Retina (tissue), 1 donor: ENCODE data around the gene VEPH1.

Experiments used
- DNase-seq: peaks from one replicate; pipeline ENCODE4 v3.0.0-alpha.2; 2016

Gene VEPH1

GRCh38 chr3:157297328-157297915 is 205.8 kb downstream of the VEPH1 start:
- DNase-seq: no peak

DNA sequence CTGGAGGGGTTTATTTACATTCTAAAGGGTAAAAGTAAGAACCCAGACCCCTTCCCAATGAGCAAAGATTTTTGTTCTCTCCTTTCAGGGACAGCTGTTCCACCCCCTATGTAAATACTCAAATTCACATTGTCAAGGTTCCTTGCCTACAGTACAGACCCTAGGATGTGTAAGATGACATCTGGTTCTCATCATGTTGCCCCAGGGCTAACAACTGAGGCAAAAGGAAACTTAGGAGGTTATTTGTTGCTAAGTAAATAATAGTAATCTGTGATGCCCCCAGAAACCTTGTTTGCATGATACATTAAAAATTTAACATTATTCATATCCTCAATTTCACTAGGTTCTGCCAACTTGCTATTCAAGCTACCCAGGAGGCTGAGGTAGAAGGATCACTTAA is 208.3 kb downstream of the VEPH1 start:
- no peak for DNase-seq

DNA sequence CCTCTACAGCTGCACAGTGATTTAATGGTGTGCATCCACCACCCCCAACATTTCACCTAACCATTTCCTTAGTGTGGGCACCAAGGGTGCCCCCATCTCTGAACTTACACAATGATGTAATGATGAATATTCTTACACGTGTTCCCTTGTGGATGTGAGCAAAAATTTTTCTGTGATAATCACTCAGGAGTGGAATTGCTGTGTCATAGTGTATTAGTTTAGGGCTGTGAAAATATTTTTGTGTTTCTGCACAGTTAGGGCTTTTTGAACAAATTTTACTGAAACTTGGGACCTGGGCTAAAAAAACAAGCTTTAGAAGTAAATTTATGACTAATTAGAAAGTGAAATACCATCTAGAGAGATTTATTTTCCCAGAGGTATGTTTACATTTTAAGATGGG is 208.7 kb downstream of the VEPH1 start:
- no peak for DNase-seq

- DNase-seq: no peak
Measured at GRCh38 chr3:157290766-157291165, 212.4 kb downstream of the VEPH1 start.

- no peak for DNase-seq
Measured at GRCh38 chr3:157285966-157286365, 217.2 kb downstream of the VEPH1 start.

GRCh38 chr3:157285141-157285540 is 218.1 kb downstream of the VEPH1 start:
- no peak for DNase-seq

DNA sequence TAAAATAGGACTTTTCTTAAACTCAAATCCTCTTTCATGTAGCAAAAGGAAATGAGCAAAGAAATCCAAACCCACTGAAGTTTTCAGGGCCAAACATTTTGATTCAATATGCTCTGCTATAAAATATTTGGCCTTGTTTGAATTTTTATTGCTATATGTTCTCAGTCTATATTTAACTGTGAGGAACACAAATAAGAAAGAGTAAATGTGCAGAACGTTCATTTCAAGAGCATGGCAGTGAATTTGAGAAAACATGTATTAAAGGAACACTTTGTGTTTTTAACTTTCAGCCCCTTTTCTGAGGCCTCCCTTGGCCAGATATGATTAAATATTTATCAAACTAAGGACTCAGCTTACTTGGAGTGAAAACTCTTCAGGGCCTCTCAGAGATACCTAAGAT is 218.5 kb downstream of the VEPH1 start:
- DNase-seq: no peak

- no peak for DNase-seq
Measured at GRCh38 chr3:157282261-157283191, 220.7 kb downstream of the VEPH1 start.

GRCh38 chr3:157280786-157281185 is 222.4 kb downstream of the VEPH1 start:
- DNase-seq: no peak

DNA sequence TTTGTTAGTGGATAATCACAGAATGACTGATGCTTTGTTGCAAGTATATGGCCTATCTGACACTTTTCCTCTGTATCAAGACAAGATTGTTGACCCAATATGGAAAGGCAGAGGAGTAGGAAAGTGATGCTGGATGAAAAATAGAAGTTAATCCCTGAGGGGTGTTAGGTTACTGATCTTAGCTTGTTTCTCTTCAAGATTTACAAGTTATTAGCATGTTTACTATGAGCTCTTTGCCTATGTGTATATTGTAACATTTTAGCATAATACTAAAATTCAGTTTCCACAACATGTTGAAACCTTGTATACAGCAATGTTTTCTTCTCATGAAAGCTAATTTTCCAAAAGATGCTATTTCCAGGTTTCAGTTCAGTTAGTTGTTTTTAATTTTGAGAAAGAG is 222.9 kb downstream of the VEPH1 start:
- DNase-seq: no peak

- DNase-seq: no peak
Measured at GRCh38 chr3:157279237-157279636, 224.0 kb downstream of the VEPH1 start.

DNA sequence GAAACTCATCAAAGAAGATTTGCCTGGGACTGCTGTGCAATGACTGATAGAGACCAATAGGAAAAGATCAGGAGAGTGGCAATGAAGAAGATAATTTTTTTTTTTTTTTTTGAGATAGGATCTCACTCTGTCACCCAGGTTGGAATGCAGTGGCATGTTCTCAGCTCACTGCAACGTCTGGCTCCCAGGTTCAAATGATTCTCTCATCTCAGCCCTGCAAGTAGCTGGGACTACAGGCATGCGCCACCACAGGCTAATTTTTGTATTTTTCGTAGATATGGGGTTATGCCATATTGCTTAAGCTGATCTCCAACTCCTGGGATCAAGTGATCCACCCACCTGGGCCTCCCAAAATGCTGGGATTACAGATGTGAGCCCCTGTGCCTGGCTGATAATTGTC is 226.4 kb downstream of the VEPH1 start:
- DNase-seq: no peak

DNA sequence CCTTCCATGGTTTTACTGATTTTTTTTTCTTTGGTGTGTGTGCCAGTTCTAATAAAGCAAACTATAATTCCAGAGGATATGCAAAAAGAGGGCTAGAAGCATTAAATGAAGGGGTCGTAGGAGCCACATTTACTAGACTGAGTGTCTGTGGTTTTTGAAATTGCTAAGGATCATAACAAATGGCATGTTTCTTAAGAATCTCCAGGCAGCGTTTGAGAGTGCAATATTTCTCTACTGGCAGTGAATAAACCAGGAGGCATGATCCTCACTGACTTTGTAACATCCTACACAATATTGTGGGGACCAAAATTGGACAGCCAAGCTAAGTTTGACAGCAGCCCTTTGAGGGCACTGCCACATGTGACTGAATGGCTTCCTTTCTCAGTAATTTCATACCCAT is 227.4 kb downstream of the VEPH1 start:
- DNase-seq: no peak

DNA sequence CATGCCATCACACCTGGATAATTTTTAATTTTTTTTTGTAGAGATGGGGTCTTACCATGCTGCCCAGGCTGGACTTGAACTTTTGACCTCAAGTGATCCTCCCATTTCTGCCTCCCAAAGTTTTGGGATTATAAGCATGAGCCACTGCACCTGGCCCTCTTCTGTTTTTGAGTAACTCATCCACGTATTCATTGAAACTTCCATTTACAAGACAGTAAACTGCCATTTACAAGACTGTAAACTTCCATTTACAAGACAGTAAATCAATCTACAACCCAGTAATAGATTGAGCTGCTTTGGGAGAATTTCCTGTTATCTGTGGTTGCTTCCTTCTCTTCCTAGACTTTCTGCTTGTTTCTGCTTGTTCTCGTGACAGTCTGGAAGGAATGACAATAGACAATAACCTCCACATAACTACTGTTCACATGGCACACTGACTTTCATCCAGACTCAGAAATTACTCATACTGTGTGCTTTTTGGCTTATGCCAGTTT is 228.5 kb downstream of the VEPH1 start:
- no peak for DNase-seq

- DNase-seq: peak; percentile 2
Measured at GRCh38 chr3:157271283-157271882, 231.8 kb downstream of the VEPH1 start.

DNA sequence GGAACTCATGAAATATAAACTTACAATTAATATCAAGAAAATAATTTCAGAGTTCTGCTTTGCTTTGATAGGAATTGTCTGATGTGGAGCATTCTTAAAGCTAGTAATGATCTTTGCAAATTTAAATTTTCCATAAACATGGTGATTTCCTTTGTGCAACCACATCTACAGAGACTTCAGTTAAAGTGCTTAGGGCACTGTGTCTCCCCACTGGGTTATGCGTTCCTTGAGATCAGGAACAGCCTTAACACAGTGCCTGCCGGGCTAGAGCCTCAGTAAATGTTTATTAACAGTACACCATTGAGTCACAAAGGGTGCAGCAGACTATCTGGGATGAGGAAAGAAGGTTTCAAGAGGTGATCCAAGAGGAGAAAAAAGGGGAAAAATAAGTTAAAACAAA is 235.2 kb downstream of the VEPH1 start:
- DNase-seq: no peak

DNA sequence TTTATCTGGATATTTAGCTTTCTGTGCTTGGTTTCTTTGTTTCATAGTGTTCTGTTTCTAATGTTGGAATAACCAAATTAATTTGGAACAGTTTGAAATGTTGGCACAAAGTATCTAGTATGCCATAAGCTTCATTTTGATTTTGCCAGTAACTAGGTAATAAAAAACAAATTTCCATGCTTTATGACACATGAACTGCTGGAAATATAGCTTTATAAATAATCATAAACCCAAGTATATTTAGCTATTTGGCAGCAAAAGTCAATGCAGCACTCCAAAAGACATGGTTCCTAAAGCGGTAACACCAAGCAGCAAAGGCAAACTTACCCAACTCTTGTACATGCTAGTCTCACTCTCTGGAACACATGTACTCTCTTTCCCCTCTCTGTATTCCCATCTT is 237.3 kb downstream of the VEPH1 start:
- no peak for DNase-seq

- no peak for DNase-seq
Measured at GRCh38 chr3:157263027-157263426, 240.2 kb downstream of the VEPH1 start.

DNA sequence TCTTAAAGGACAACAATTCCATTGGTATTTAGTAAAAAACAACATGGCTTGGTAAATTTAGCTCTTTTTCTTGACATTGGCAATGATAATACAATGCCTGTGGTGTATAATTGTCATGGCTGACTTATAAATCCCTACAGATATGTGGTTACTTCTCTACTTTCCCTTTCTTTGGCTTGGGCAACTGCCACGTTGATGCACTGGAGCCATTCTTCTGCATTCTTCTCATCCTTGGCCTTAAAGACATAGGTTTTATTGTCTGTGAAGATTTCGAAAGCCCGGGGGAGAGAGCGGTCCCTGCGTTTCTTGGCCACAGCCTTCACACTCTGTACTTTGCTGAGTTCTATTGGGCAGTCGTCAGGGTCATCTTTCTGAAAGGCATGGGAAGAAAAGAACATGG is 242.2 kb downstream of the VEPH1 start:
- no peak for DNase-seq

DNA sequence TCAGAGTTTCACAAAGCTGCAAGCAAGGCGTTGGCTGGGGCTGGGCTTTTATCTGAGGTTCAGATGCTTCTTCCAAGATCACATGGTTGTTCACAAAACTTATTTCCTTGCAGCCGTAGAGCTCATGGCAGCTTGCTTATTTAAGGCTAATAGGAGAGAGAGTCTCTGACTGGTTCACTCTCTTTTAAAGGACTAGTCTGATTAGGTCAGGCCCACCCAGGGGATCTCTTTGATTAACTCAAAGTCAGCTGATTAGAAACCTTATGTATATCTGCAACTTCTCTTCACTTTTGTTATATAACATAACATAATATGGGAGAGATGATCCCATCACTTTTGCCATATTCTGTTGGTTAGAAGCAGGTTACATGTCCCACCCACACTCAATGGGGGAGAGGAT is 243.4 kb downstream of the VEPH1 start:
- no peak for DNase-seq

- no peak for DNase-seq
Measured at GRCh38 chr3:157257101-157257500, 246.1 kb downstream of the VEPH1 start.

GRCh38 chr3:157255797-157256196 is 247.4 kb downstream of the VEPH1 start:
- no peak for DNase-seq

DNA sequence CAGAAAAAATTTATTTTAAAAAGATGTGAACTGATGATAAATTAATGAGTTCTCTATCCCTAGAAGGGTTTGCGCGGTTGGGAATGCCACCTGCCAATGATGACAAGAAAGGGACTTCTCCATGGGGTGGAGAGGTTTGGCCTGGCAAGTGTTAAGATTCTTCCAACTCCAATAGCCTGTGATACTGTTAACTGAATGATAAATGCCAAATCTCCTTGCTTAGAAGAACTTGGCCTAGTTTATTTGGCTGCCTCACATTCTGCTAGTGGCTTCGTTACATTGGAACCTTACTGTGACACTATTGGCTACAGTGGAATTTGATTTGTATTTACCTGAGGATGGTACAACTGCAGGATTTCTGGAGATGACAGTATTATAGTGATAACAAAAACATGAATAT is 251.5 kb downstream of the VEPH1 start:
- no peak for DNase-seq

GRCh38 chr3:157249606-157250005 is 253.6 kb downstream of the VEPH1 start:
- no peak for DNase-seq
